Superior temporal gyrus (tissue), 1 donor: ENCODE results near the gene FLT1.

Experiments used
- DNase-seq: peaks from one replicate; pipeline ENCODE4 v3.0.0-alpha.2; 2016; ENCODE audit errors: extremely low spot score

The FLT1 gene

DNA sequence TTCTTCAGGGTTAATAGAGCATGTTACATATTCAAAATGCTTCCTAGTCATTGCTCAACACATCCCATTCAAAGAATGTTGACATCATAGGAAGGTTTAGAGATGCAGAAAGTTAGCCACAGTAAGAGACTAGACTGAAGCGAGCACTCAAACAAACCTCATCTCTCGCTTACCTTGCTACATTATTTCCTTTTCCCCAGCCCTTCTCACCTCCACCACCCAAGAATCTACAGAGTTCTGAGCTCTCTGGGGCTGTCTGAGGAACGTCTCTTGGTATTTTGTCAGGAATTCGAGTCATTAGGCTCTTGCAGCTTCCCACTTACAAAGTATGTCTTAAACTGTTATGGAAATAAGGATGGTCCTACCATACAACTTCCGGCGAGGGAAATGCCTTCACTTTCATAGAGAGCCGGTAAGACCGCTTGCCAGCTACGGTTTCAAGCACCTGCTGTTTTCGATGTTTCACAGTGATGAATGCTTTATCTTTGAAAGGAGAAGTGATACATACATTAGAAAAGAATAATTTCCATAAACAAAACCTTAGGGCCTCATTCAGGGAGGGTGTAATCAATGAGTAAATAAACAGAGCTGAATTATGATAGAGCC is 65.1 kb downstream of the FLT1 start:
- no peak for DNase-seq

DNA sequence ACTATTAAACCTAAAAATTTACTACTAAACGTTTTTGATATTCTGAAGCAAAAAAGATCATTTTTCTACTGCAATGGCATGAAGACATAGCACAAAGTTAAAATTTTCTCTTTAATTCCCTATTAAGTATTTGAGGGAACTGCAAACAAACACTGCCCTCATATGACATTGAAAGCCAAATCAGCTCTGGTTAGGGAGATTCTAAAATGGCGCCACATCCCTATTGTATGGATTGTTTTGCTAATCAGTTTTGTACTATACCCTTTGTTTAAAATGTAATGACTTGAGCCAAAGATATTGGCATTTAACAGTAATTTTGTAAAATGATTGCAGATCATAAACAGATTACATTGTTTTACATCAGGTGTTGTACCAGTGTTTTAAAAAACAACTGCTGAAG is 65.8 kb downstream of the FLT1 start:
- DNase-seq, result no peak

DNA sequence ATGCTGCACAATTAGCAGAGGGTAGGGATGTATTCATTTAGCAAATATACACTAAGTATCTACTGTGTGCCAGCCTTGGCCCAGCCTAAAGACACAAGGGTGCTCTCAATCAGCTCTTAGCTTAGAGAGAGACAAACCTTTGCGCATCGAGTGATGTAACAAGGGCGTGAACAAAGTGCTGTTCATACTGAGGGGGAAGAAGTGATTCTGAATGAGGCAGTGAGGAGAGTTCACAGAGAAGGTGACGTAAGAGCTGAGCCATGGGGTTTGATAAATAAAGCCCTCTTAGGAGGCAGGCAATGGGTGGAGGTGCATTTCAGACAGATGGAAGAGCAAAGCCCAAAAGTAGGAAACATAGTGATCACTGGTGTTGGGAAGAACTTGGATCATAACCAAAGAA is 68.5 kb downstream of the FLT1 start:
- DNase-seq, result no peak

DNA sequence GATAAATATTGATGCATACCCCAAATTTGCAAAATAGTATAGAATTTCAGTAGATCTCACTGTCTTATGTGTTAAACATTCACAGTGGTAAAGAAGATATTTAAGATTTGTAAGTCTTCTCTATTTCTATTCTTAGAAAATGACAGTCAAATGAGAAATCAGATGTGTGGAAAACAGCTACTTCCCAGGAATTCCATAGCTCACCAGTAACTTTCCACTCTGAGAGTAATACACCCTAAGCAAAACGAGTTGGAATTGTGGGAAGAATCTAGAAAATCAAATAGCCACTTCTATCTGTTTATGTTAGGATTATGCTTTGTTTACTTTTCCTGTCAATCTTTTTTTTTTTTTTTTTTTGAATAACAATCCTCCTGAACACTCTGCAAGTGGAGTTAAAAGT is 69.1 kb downstream of the FLT1 start:
- DNase-seq, result no peak

DNA sequence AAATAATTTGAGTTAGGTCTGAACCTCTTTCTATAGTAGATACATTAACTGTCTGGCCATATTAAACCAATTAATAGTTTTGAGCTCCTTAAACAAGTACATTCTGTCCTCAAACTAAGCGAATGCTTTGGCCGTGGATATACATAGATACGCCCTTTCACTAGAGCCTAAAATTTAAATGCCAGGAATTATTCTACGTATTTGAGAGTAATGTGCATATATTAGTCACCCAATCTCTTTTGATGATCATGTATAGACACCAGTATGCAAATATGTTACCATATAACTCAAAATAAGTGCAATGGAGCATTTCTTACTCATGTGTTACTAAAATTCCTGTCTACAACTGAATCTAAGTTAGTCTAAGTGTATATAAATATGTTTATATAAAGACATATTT is 70.4 kb downstream of the FLT1 start:
- no peak for DNase-seq

DNA sequence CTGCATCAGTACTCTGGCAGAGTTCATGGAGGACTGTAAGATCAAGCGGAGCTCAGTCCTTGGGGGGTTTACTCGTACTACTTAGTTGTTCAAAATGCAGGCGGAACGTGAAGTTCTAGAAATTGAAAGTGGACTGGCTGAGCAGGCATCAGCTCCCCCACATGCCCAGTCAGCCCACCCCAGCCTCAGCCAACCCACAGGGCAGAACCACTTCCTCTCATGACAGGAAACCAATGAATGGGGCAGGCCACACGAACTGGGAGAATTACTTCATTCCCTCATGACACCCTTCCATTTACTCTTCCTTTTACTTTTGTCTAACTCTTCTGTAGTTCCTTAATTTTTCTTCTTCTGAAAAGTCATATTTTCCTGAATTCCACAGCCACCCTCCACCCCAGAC is 71.9 kb downstream of the FLT1 start:
- peak; percentile 34 for DNase-seq

DNA sequence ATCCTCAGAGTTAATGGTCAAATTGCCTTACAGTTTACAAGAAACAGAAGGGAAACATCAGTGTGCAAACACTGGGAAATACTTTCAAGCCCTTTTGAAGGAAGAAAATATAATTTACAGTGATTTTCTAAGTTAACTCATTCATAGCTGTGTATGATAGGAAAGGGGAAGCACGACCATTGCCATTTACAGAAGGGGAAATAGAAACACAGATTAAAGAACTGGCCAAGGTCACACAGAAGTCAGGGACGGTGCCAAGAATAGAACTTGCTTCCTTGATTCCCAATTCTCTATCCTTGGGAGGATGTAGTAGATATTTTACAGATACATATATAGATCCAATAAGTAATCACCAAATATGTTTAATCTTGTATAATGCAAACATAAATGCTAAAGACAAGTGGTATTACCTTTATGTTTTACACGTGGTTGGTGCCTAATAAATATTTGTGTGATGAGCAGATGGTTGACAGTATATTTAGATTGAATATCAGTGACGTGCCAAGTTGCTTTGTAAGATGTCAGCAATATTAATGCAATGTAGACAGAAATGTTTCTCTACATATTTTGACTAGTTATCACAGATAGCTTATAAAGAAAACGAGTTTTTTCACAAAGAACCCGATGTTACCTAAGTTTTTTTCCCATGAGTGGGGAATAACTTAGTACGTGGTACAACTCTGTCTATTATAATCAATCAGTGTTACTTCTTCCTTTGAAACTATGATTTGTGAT is 73.1 kb downstream of the FLT1 start:
- DNase-seq, result no peak

DNA sequence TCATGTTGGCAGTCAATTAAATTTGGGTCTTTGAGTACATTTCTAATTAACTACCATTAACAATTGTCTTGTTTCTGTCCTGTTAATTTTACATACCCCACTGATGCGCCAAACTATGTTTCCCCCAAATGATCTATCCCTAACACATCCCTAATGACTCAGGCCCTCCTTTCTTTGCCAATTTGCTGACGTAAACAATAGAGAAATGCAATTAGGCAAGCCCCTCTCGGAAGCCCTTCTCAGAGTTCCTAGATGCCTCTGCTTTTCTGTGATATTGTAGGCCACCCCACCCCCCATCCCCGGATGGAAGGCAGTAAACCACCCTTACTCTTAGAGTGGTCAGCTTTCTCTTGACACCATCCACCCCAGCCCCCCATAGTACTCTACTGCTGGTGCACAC is 74.2 kb downstream of the FLT1 start:
- no peak for DNase-seq

DNA sequence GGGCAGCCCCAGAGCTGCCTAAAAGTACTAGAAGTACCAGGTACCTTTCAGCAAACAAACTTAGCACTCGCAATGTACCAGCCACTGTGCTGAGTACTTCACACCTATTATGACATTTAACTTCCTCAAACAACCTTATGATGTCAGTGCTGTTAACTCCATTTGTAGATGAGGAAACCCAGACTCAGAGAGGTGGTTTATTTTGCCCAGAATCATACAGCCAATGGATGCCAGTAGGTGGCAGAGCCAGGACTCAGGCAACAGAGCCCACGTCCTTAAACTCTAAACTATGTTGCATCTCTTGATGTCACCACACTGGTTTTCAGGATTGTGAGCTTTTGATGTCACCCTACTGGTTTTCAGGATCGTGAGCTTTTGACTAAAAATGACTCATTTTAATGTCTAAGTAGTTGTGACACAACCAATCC is 78.9 kb downstream of the FLT1 start:
- DNase-seq, result no peak

DNA sequence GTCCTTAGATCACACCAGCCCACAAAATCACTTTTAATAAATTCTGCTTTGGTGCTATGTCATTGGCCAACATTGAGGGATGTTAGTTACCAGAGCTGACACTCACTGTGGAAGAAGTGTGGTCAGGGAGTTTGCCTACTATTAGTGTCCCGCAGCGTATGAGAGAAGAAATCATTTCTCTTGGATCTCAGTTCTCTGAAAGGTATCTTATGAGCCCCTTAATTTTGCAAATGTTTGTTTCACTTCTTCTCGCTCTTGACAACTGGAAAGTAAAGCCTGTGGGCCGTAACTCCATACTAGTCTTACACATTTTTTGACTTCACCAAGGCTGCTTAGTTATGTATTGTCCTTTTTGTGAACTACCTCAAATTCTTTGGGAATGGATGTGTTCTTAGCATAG is 80.9 kb downstream of the FLT1 start:
- DNase-seq, result no peak

DNA sequence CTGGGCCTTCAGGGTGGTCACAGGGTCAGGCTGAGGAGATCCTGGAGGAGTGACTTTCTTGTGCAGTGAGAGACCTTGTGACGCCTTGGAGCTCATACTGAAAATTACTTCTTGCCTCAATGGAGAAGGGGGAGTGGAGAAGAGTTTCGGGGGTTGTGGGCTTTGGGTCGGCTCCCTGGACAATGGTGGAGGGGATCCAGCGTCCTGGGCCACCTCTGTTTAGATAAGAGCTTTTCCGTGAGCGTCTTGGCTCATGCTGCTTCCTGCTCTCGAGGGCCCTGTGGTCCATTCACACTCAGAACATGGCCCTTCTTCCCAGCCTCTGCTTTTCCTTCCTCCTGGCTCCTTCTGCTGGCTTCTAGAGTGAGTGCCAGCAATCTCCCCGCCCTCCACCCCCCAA is 81.9 kb downstream of the FLT1 start:
- no peak for DNase-seq

DNA sequence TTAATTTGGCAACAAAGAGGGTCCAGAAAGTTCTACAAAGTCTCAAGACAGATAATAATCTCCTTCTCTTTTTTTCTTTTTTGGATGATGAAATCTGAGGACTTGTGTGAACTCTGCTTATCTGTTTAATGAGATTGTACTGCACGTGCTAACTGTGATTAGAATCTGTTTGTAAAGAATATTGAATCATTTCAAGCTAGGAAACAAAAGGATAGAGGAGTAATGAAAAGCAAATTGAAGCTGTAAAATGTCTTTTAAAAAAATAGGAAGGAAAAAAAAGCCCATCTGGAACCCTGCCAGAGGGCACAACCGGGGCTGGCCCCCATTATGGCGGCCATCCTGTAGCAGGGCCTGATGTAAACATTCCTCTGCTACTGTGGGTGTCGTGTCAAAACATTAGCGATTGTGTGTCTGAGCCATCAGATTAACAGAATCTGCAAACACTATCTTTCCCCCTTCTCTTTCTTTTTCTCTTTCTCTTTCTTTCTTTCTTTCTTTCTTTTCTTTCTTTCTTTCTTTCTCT is 83.0 kb downstream of the FLT1 start:
- DNase-seq, result no peak

DNA sequence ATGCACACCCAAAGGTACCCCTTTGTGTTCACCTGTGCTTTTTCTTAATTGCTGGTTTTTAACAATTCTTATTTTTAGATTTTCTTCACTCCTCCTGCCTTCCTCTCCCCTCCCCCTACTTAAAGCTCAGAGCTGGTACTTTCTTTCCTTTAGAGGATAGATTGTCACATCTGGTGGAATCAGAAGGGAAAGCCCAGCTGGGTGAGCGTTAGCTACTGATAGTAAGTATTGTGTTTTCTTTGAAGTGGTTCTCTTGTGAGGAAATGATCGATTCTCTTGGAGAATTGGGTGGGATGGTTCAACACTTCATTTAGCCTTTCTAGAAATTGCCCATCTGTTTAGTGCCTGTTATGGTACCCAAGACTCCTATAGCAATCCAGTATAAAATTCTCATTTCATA is 84.8 kb downstream of the FLT1 start:
- no peak for DNase-seq

DNA sequence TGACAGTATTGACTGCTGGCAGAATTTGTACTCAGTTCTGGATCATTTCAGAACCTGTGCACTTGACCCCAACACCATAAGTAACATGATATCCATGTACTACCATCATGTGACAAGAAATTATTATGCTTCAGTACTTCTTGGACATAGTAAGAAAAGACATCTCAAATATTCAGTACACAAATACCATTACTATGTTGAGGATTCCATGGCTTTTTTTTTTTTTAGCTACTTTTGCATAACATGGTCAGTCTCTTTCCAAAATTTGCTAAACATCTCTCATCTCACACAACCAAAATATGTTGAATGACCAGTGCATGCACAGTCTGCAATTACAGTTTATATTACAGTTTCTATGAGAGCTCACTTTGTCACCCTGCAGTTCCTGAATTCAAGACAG is 85.3 kb downstream of the FLT1 start:
- DNase-seq, result no peak

DNA sequence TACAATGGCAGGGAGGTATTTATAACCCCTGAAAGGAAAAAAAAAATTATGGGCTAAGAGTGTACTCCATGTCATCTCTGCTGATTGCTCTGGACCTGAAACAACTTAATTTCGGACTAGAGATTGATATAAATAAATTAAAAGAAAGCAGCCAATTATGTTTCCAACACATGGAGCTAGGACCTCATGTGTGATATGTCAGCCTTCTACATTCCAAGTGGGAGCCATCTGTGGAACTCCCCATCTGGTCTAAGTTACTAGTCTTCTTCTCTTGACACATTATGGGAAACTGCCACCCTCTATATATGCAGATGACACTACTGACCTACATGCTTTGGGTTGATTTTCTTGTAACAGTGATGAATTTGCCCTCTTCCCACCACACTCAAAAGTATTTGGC is 86.1 kb downstream of the FLT1 start:
- DNase-seq, result no peak

DNA sequence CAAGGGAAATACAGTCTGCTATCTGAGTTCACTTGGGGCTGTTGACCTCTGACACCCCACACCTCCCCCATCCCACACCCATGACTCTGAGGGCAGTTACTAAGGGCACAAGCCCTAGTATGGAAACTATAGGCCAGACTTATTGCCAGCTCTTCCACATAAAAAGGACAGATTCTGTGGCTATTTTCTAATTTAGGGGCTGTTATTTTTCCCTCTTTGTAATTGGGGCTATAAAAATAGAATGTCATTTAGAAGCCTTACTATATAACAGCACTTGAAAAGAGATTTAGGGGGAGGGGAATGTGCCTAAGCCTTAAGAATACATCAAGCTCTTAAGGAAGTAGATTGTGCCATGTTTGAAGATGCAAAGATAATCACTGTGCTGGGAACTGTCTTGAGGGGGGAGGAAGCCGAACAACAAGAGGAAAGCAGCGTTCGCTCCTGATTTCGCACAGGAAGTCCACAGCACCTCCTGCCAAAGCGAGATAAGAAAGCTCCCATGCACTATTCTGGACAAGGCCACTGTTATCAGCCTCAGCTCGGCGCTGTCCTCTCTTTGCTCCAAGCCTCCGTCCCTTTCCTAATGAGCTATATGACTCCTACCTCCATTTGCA is 86.6 kb downstream of the FLT1 start:
- no peak for DNase-seq

DNA sequence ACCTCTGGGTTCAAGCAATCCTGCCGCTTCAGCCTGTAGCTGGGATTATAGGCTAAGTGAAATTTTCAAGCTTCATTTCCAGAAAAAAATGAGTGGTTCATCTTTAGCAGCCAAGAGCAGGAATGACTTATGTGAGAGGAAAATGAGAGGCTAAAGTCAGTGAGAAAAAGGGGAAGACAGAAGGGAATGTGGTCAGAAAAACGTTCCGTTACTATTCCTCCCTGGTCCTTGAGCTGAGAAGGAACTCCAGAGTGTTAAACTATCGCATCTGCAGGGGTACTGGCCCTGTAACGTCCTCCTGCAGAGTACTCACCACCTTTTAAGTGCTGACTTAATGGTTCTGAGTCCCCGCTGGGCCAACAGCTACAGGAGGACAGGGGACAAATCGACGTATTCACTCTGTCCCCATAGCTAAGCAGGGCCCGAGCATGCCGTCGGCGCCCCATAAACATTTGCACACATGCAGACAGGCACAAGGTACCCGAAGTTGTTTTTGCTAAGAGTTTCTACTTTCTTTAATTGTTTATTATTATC is 88.1 kb downstream of the FLT1 start:
- no peak for DNase-seq

DNA sequence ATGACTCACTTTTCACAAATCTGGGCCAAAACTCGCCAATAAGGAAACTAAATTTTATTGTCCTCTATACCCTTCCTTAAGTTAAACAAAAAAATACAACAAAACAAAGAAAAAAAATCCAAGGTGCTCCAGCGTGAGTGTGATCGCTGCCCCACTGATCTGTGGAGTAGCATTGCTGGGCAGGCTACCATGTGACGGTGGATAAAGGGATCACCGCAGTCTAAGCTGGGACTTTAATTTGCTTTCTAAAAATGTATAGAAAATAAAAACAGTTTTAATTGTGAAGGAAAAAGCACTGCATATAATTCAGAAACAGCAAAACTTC is 92.9 kb downstream of the FLT1 start:
- no peak for DNase-seq

DNA sequence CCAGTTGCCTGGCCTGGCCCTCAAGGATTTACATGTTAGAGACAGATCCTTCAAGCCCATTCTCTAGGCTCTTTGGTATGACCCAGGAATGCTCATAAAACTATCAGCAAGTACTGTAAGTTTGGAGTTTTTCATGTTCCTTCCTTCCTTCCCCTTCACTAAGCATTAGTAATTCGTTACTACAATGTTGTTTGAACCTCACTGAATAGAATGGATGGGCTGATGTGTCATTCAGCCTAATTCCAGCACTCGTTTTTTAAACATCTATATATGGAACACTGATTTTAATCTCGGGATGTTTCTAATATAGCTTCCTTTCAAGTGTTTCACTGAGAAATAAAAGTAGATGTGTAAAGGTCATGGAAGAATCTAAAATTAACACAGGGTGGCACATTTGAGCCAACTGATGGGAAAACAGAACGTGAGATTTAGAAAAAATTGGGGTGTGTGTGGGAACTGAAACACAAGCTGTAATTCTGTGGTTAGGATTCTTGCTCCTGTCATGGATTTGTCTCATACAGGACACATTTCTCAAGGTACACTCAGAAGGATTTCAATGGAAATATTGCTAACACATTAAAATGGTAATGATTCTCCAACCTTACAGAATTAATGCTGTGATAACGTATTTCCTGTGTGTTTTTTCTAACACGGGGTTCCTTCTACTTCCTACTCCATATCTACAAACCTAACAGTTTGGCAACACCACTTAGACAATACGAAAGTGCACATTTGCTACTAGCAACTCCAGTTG is 93.4 kb downstream of the FLT1 start:
- no peak for DNase-seq

DNA sequence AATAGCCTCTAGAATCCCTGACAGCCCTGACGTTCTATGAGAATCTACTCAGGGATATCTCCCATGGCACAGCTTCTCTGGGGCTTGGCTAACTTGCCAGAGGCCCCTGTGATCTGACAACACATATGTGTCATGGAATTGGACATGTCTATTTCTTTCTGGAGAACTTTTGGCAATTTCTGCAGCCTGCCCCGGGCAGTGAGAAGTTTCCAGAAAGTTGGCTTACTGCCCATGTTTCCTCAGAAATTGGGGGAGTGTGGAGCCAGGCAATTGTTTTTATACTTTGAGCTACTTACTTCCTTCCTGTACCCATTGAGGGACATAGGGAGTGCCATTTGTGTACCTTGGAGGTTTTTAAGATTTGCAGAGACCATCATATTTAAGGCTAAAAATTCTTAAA is 98.9 kb downstream of the FLT1 start:
- DNase-seq, result no peak

DNA sequence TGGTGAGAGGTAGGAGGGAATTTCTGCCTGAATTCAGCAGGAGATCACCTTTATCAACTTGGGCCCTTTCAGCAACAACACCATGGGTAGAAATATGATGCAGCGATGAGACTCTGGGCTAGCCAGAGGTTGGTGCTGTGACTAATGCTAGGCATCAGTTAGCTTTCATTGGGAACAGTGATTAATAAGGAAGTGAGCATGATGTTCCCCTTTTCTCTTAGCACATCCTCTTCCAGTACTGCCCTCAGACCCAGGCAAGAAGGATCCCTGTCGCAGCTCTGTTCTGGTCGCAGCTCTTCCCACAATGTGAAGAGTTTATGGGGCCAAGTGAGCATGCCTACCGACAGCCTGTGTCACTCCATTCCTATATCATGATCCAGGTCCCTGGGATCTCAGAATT is 100.5 kb downstream of the FLT1 start:
- no peak for DNase-seq

DNA sequence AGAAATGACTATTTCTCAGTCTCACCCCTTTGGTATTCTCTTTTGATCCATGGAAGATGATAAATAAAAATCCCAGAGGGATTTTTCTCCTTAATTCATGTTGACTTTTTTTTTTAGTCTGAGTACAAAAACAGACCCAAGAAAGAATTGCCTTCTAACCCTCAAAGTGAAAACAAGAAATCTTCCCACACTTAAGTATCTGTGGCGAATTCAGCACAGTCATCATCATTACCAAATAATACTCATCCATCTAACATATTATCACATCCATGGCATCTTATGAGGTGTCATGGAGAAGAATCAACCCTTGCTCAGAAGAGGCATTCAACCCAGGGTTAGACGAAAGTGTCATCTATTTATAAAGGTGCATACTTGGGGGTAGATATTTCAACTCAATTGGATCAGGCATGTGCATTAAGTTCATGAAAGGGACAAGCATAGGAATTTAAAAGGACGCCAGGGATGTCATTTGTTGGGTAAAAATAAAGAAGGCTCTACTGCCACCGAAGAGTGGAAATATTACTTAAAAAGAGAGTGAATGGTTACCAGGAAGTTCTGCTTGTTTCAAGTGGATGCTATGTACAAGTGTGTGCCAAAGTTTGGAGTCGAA is 101.9 kb downstream of the FLT1 start:
- DNase-seq, result no peak
